T-helper 2 cell treated with Interferon-gamma antibody and Interleukin-4, amounts not matched to agents 5 μg/mL and 100 μg/mL, for 36 hours (primary cell): ENCODE data around the gene LCN1.
"Not testable (repeated sequence)": the region's sequence is repeated elsewhere in the genome, so short reads cannot be mapped to it uniquely, and the experiment has no call there.

Experiments
- DNase-seq: peaks from one replicate; pipeline ENCODE4 v3.0.0; 2021; ENCODE audit warnings: low spot score
- H3K27ac Mint-ChIP-seq: one replicate; pipeline ENCODE4 v1.8.0; 2021; ENCODE audit warnings: mild to moderate bottlenecking, mixed read lengths
- H3K27me3 Mint-ChIP-seq: one replicate; pipeline ENCODE4 v1.8.0; 2021; ENCODE audit warnings: low read depth, mixed read lengths
- H3K36me3 Mint-ChIP-seq: one replicate; pipeline ENCODE4 v1.8.0; 2021; ENCODE audit warnings: low read depth, mixed read lengths
- H3K4me1 Mint-ChIP-seq: one replicate; pipeline ENCODE4 v1.8.0; 2021; ENCODE audit warnings: low read depth, mixed read lengths
- H3K4me3 Mint-ChIP-seq: one replicate; pipeline ENCODE4 v1.8.0; 2022; ENCODE audit warnings: mild to moderate bottlenecking, moderate library complexity, mixed read lengths
- H3K9me3 Mint-ChIP-seq: one replicate; pipeline ENCODE4 v1.8.0; 2021; ENCODE audit warnings: mixed read lengths

Gene LCN1

DNA sequence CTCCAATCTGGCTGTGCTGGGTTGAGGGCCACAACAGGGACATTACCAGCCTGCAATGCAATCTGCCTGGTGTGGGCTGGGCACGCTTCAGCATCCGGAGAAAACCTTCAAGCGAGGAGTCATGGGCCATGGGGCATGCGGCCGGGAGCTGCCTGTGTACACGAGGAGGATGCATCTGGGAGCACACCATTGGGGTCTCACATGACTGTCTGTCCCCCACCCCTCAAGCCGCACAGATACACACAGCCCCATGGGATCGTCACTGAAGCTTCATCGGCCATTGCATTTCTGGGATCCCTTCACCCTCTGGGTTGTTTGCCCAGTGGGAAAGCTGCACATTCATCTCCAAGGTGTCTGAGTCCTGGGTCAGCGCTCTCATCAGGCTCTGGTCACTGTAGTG is 9.9 kb downstream of the LCN1 start:
- H3K27ac Mint-ChIP-seq: no peak overlapping the region

DNA sequence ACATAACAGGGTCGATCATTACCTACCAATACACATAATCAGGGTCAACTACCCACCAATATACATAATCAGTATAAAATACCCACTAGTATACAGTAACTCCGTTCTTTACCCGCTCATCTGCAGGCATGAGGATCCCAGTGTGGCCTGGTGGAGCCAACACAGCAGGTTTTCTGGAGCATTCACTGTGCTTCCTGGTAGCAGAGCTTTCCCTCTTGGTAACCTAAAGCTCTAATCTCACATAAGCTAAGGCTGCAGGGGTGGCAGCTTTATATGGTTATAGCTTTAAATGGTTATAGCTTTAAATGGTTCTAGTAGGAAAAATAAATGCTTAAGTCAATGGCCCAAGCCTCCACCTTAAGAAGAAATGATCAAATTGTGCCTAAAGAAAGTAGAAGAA is 11.9 kb downstream of the LCN1 start:
- H3K36me3 Mint-ChIP-seq: no peaks in the 10 kb centered on the region
- DNase-seq: no peak
- H3K9me3 Mint-ChIP-seq: no peaks in the 10 kb centered on the region

More for the DNA sequence above, 9.9 kb downstream of the LCN1 start:
- Mint-ChIP-seq H3K36me3 (no peaks in the 10 kb centered on the region), H3K9me3 (no peaks in the 10 kb centered on the region), H3K4me3 (no peak overlapping the region), H3K27me3 (peaks cover 4% of the 10 kb centered on the region), H3K4me1 (no peaks in the 10 kb centered on the region)
- DNase-seq: no peak

DNA sequence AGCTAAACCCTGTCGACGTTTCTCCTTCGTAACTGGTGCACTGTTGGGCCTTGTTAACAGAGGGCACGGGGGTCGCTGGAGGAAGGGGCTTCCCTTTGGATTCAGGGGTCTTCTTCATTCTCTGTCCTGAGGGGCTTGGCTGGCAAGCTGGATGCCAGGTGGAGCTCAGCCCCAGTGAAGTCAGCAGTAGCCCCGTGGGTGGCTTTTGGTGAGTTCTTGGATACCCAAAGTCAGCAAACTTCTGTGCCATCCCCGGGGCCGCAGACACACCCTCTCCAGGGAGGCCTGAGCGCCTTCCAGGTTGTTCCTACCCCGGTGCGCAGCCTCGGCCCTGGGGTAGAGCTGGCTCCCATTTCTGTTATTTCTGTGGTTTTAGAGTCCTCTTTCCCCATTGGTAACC is 12.4 kb downstream of the LCN1 start:
- Mint-ChIP-seq H3K36me3 (no peaks in the 10 kb centered on the region), H3K27me3 (peaks cover 4% of the 10 kb centered on the region), H3K4me3 (no peak overlapping the region), H3K27ac (no peak overlapping the region), H3K4me1 (no peaks in the 10 kb centered on the region), H3K9me3 (no peaks in the 10 kb centered on the region)
- no peak for DNase-seq

More for the DNA sequence above, 11.9 kb downstream of the LCN1 start:
- H3K4me3 Mint-ChIP-seq: no peak overlapping the region
- H3K27me3 Mint-ChIP-seq: peaks cover 4% of the 10 kb centered on the region
- no peaks in the 10 kb centered on the region for H3K4me1 Mint-ChIP-seq
- H3K27ac Mint-ChIP-seq: no peak overlapping the region

DNA sequence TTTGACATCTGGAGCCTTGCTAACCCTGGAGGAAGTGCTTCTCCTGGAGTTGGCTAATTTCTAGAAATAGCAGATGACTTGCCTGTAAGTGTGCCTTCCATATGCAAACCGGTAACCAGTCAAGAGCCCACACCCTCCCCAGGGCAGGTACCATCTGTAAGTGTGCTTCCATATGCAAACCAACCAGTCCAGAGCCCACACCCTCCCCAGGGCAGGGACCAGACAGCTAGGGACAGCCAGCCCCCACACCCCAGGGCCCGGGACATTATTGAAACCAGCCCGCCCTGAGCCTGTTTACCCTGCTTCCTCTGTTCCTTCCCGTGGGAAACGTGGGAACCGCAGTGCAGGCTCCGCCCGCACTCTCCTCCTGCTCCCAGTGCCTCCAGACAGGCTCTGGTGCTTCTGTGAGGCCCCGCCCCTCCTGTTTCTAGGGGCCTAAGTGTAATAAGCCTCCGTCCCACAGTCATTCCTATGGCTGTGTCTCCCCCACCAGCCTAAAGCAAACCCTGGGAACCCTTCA is 13.0 kb downstream of the LCN1 start:
- not testable (repeated sequence) for DNase-seq, H3K27me3 Mint-ChIP-seq, H3K9me3 Mint-ChIP-seq, H3K4me1 Mint-ChIP-seq, H3K36me3 Mint-ChIP-seq, H3K4me3 Mint-ChIP-seq, H3K27ac Mint-ChIP-seq

DNA sequence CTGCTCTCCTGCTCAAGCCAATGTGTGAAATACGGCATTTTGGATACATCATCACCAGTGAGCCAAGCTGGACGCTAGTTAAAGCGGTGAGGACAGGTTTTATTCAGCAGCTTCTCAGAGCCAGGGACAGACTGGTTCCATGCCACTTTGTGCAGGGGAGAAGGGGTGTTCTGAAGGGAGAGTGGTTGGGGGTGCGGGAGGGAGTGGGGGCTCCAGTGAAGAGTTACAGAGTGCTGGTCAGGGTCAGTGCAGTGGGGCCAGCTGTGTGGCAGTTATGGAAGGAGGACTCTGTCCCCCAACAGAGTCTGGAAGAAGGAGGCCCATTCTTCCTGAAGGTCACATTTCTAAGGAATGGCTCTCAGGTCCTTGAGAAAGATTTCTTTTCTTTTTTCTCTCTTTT is 13.6 kb downstream of the LCN1 start:
- not testable (repeated sequence) for DNase-seq

DNA sequence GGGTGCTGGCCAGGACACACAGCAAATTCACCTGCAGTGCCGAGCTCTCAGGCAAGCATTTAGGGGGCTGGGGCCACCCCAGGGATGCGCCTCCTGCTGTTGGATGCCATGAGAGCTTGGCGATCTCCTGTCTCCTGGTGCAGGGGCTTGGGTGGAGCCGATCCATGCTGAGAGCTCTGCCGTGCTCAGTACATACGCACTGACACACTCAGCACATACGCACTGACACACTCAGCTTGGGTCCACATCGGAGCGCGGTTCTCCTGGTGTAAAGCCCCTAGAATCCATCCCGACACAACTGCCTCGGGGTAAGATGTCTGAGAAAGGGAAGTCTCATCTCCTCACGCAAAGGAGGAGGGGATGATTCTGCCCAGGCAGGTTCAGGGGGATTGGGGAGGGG is 14.4 kb downstream of the LCN1 start:
- H3K27me3 Mint-ChIP-seq, DNase-seq, H3K9me3 Mint-ChIP-seq, H3K36me3 Mint-ChIP-seq, H3K4me3 Mint-ChIP-seq, H3K27ac Mint-ChIP-seq, H3K4me1 Mint-ChIP-seq: not testable (repeated sequence)

More for the DNA sequence above, 13.6 kb downstream of the LCN1 start:
- H3K27ac Mint-ChIP-seq, H3K36me3 Mint-ChIP-seq, H3K9me3 Mint-ChIP-seq, H3K27me3 Mint-ChIP-seq, H3K4me3 Mint-ChIP-seq, H3K4me1 Mint-ChIP-seq: not testable (repeated sequence)

DNA sequence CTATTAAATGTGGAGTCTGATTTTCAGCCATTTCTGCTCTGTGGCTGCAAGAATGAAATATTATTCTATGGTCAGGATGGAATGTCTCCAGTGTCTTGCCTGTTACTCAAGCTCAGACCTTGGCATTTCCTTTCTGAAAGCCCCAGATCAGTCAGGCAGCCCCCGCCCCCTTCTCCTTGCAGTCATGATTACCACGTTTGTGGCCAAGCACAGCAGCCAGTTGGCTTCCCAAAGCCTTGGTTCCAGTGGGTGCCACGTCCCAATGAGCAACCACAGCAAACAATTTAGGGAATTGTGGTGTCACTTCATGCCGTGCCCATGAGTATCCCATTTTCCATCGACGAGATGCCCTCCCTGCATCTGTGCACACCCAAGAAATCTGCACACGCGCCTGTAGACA is 15.0 kb downstream of the LCN1 start:
- H3K27me3 Mint-ChIP-seq: peaks cover 4% of the 10 kb centered on the region
- H3K27ac Mint-ChIP-seq: no peak overlapping the region
- DNase-seq: no peak
- H3K9me3 Mint-ChIP-seq: no peaks in the 10 kb centered on the region
- H3K4me3 Mint-ChIP-seq: no peak overlapping the region
- no peaks in the 10 kb centered on the region for H3K4me1 Mint-ChIP-seq
- H3K36me3 Mint-ChIP-seq: no peaks in the 10 kb centered on the region

DNA sequence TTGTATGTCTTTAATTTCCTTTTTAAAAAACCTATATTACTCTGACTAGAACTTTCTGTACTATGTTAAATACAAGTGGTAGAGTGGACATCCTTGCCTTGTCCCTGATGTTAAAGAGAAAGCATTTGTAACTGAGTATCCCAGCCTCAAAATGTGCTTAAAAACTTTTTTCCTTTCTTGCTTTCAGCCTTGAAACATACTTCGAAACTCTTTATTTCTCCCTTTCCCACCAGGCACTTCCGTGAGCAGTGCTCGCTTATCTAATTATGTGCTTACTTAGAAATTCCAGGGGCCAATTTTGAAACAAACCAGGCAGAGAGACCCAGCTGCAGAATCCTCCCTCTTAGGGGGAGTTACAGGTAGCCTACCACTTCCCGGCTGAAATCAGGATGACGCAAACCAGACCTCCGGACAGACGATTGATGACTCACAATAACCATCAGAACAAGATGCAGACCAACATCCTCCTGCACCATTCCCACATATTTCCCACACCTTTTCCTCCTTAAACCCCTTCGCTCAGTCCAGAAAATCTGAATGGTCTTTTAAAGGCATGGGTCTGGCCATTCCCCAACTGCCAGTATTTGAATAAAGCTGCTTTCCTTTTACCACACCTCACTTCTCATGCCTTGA is 22.1 kb downstream of the LCN1 start:
- not testable (repeated sequence) for H3K4me1 Mint-ChIP-seq, H3K4me3 Mint-ChIP-seq, H3K9me3 Mint-ChIP-seq, H3K27me3 Mint-ChIP-seq, H3K27ac Mint-ChIP-seq, H3K36me3 Mint-ChIP-seq, DNase-seq

DNA sequence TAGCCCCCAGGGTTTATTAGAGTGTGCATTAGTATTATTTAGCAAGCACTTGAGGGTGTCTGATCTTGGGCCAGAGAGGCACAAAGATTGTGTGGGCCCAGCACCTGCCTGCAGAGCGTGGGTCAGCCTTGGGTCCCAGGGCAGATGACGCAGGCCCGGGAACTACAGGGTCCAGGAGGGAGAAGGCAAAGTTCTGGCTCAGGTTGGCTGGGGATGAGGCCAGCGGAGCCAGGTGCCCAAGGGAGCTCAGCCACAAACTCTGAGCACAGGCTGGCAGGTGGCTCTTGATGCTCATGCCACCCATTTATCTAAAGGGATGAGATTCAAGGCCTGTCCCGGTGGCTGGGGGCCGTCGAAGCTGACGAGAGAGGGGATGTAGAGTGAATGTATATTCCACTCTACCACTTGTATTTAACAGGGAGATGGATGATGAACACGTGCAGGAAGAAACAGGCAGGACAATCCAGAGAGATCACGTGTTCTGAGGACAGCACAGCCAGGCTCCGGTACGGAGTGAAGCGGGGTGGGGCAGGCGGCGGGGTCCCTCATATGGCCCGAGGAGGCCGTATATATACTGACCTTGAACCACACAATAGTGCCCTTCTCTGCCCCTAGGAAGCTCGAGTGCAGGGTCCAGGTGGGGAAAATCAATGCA is 23.9 kb downstream of the LCN1 start:
- Mint-ChIP-seq H3K4me1 (no peaks in the 10 kb centered on the region), H3K36me3 (no peaks in the 10 kb centered on the region), H3K4me3 (no peak overlapping the region), H3K27me3 (no peaks in the 10 kb centered on the region), H3K9me3 (no peaks in the 10 kb centered on the region), H3K27ac (no peak overlapping the region)
- DNase-seq: no peak

DNA sequence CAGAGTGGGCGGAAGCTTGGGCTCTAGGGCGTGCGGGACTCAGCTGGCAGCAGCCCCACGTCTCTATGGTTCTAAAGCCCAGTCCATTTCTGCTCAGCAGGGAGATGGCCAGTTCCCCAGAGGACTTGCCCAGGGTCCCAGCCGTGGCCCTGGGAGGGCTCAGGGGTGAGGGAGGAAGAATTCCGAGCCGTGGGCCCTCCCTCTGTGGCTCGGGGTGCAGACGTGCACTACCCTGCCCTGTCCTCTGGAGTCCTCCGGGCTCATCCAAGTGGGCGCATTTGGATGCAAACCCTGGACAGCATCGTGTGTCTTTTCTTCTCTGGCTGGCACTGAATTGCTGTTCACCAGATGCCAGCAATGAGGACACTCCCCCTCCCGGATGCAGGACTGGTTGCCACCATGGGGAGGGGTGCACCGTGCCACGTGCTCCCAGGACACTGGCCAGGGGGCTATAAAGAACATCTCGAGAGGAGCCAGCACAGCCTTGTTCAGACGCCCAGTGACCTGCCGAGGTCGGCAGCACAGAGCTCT is 24.5 kb downstream of the LCN1 start, which contains the start of gene OBP2A:
TSS of gene OBP2A (plus strand) at position 481 of the 531 bp plus-strand sequence. CDS start 55 bp downstream, outside the sequence.
- H3K9me3 Mint-ChIP-seq, H3K4me1 Mint-ChIP-seq, H3K4me3 Mint-ChIP-seq, DNase-seq, H3K27me3 Mint-ChIP-seq, H3K27ac Mint-ChIP-seq, H3K36me3 Mint-ChIP-seq: not testable (repeated sequence)

DNA sequence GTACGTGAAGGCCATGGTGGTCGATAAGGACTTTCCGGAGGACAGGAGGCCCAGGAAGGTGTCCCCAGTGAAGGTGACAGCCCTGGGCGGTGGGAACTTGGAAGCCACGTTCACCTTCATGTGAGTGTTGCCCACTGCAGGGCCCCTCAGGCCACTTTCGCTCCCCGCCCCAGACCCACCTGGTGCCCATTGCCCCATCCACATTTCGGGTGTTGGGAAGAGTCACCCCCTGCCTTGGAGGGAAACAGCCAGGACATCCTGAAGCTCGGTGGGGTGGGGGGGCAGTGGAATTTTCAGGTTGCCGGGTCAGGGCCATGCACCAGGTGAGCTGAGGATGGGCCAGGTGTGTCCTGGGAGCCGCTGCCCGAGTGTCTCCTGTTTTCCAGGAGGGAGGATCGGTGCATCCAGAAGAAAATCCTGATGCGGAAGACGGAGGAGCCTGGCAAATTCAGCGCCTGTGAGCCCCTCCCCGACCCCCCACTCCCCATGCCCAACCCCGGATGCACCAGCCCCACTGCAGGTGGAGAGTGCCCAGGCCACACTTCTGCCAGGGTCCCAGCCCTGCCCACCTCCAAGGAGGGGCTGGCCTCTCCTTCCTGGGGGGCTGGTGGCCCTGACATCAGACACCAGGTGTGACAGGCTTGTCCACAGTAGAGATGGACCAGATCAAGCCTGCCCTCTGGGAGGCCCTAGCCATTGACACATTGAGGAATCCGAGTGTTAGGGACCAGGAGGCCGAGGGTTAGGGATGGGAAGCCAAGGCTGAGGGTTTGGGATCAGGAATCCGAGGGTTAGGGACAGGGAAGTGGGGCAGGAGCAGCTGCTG is 25.8 kb downstream of the LCN1 start:
- H3K9me3 Mint-ChIP-seq, H3K27ac Mint-ChIP-seq, DNase-seq, H3K4me1 Mint-ChIP-seq, H3K4me3 Mint-ChIP-seq, H3K27me3 Mint-ChIP-seq, H3K36me3 Mint-ChIP-seq: not testable (repeated sequence)

DNA sequence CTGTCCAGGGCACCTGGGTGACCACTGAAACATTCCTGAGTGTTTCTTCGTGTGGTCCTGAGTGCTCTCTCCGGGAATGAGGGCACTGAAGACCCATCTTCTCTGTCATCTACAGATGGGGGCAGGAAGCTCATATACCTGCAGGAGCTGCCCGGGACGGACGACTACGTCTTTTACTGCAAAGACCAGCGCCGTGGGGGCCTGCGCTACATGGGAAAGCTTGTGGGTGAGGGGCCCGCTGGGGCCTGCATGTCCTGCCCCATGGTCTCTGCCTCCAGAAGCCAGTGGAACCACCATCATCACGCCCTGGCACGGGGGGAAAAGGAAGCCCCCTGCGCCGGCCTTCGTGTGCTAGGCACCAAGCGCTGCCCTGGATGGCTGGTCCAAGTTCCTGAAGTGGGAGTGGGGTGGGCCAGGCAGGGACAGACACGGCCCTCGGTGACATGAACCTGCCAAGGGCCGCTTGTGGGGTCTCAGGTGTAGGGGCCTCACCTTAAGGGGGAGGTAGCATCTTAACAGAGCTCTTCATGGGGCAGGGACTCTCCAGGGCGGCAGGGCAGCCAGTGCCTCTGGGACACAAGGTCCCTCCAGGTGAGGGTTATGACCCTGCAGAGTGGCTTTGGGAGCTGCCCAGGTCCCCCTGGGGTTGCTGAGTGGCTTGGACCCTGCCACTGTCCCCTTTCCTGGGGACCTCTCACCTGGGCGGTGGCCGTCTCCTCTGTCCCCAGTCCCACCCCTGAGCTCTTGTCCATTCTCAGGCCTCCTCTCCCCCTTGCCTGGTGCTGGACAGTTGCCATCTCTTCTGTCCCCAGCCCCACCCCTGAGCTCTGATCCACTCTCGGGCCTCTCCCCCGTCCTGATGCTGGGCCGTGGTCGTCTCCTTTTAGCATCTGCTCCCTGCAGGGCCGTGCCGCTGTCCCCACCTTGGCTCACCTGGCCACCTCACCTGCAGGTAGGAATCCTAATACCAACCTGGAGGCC is 26.8 kb downstream of the LCN1 start:
- H3K36me3 Mint-ChIP-seq: no peaks in the 10 kb centered on the region
- H3K4me3 Mint-ChIP-seq: no peak overlapping the region
- H3K27ac Mint-ChIP-seq: no peak overlapping the region
- H3K27me3 Mint-ChIP-seq: no peaks in the 10 kb centered on the region
- no peaks in the 10 kb centered on the region for H3K4me1 Mint-ChIP-seq
- DNase-seq: no peak
- H3K9me3 Mint-ChIP-seq: no peaks in the 10 kb centered on the region
